Caco-2 (cell line): ENCODE data around the gene ARFGAP1. TPM values are rescaled to one million over a fixed set of nuclear protein-coding genes. Genes with fewer than 3 reads are reported as not detected.

Experiments
- BruUV-seq: library from RNA; stranded (reverse); fragments of 400-500 nt; replicated peaks from 2 replicates; lab custom pipeline; 2021; lab: Mats Ljungman, UMichigan
- CTCF ChIA-PET: fragments of 300-600 bp; sonication (Branson Sonifier 250); formaldehyde crosslinking; loops from one replicate; lab custom pipeline; 2022; ENCODE audit warnings: antibody characterized with exemption; lab: Charles Lee
- POLR2A ChIA-PET: fragments of 300-600 bp; sonication (Branson Sonifier 250); formaldehyde crosslinking; loops from one replicate; lab custom pipeline; 2022; ENCODE audit warnings: antibody characterized with exemption; lab: Charles Lee
- DNase-seq, 2 experiments: peaks; one replicate each; pipeline versions ENCODE4 v3.0.0 to v3.0.0-alpha.2; 2020 to 2022
- H3K27me3 ChIP-seq: replicated peaks from 2 replicates; pipeline ENCODE4 v1.6.0; 2011; ENCODE audit warnings: low read length; ENCODE audit not compliant: control insufficient read depth, insufficient read depth
- H3K36me3 ChIP-seq: 2 replicates; pipeline ENCODE4 v1.5.1; 2011; ENCODE audit warnings: low read length; ENCODE audit not compliant: control insufficient read depth, insufficient read depth
- H3K4me1 ChIP-seq: fragments of 250-450 bp; sonication (Bioruptor Pico); 2 replicates; pipeline ENCODE4 v1.5.1; 2020; ENCODE audit warnings: mild to moderate bottlenecking
- H3K4me3 ChIP-seq: 2 replicates; pipeline ENCODE4 v1.5.1; 2011; ENCODE audit warnings: low read depth, mild to moderate bottlenecking, control low read depth, low read length
- H3K9me3 ChIP-seq: fragments of 250-450 bp; sonication (Bioruptor Pico); 2 replicates; pipeline ENCODE4 v1.5.1; 2020; ENCODE audit warnings: mild to moderate bottlenecking, moderate library complexity
- H3K27ac Mint-ChIP-seq: one replicate; pipeline ENCODE4 v1.8.0; 2022; ENCODE audit warnings: mixed read lengths; ENCODE audit not compliant: unreplicated experiment
- H3K27me3 Mint-ChIP-seq: one replicate; pipeline ENCODE4 v1.8.0; 2022; ENCODE audit warnings: mixed read lengths; ENCODE audit not compliant: insufficient read depth, unreplicated experiment
- H3K36me3 Mint-ChIP-seq: one replicate; pipeline ENCODE4 v1.8.0; 2022; ENCODE audit warnings: mild to moderate bottlenecking, mixed read lengths; ENCODE audit not compliant: insufficient read depth, unreplicated experiment
- H3K4me1 Mint-ChIP-seq: one replicate; pipeline ENCODE4 v1.8.0; 2022; ENCODE audit warnings: low read depth, mixed read lengths; ENCODE audit not compliant: unreplicated experiment
- H3K4me3 Mint-ChIP-seq: one replicate; pipeline ENCODE4 v1.8.0; 2022; ENCODE audit warnings: mild to moderate bottlenecking, moderate library complexity, mixed read lengths; ENCODE audit not compliant: unreplicated experiment
- H3K9me3 Mint-ChIP-seq: one replicate; pipeline ENCODE4 v1.8.0; 2022; ENCODE audit warnings: mixed read lengths; ENCODE audit not compliant: unreplicated experiment
- CTCF ChIP-seq, 2 experiments: fragments of 200-600 bp in 1 of 2; IDR thresholded peaks; 1 replicate in 1 of 2; 2 replicates in 1 of 2; pipeline versions ENCODE4 v1.5.1 to v1.8.0; 2011 to 2022; ENCODE audit warnings: antibody characterized with exemption in 1 of 2, control low read depth in 1 of 2, inconsistent platforms in 1 of 2, low read depth in 1 of 2, low read length in 1 of 2, mild to moderate bottlenecking in 1 of 2, moderate library complexity in 1 of 2; ENCODE audit not compliant: insufficient read depth in 1 of 2, severe bottlenecking in 1 of 2, unreplicated experiment in 1 of 2
- intact Hi-C: fragments of 100-400 bp; cut with micrococcal nuclease; formaldehyde crosslinking; loops from one replicate; pipeline ENCODE4 v1.10.0; 2022; ENCODE audit not compliant: unreplicated experiment
- total RNA-seq: library from RNA; stranded (reverse); gene quantifications from 2 replicates; pipeline ENCODE4 v1.2.3, GENCODE V29; 2022

ARFGAP1 gene
- total RNA-seq, 1 experiment from 2014 or later: 275 TPM

- H3K27me3 ChIP-seq: no peaks in the 10 kb centered on the region
- H3K27ac Mint-ChIP-seq: no peak overlapping the region
- no peak overlapping the region for H3K4me3 ChIP-seq
- H3K36me3 Mint-ChIP-seq: no peaks in the 10 kb centered on the region
- H3K9me3 Mint-ChIP-seq: no peaks in the 10 kb centered on the region
- H3K9me3 ChIP-seq: peaks cover 7% of the 10 kb centered on the region
- CTCF ChIA-PET: interaction anchor here (0.6 to 1.8 kb wide), 2 partner anchors 13 to 107 kb away, joined by 3 to 6 read pairs; no protein-coding TSS in a partner anchor
- peaks cover 11% of the 10 kb centered on the region for H3K27me3 Mint-ChIP-seq
- intact Hi-C loops: no loop called here
- POLR2A ChIA-PET: no interaction called here
- no peak for TF ChIP-seq CTCF (IDR thresholded peaks at IDR 0.05; ENCODE audit: insufficient read depth in 1 of 2, low read depth in 1 of 2, low read length in 1 of 2, severe bottlenecking in 1 of 2, unreplicated experiment in 1 of 2)
- peaks cover 5% of the 10 kb centered on the region; the same call in 1 of the 2 replicates for H3K4me1 ChIP-seq
- no peak for DNase-seq
- H3K4me1 Mint-ChIP-seq: no peaks in the 10 kb centered on the region
- no peak overlapping the region for H3K4me3 Mint-ChIP-seq
- no TSS peak for BruUV-seq
- H3K36me3 ChIP-seq: no peaks in the 10 kb centered on the region
Observed at GRCh38 chr20:63322933-63323273, 50.3 kb downstream of the ARFGAP1 start.

GRCh38 chr20:63323357-63323981 is 50.9 kb downstream of the ARFGAP1 start:
- no peaks in the 10 kb centered on the region for H3K9me3 Mint-ChIP-seq
- H3K4me3 Mint-ChIP-seq: no peak overlapping the region
- ChIA-PET POLR2A (no interaction called here), CTCF (interaction anchor here (0.6 to 1.8 kb wide), 2 partner anchors 13 to 107 kb away, joined by 3 to 6 read pairs; no protein-coding TSS in a partner anchor)
- no peak overlapping the region for H3K27ac Mint-ChIP-seq
- Histone ChIP-seq H3K4me3 (no peak overlapping the region), H3K9me3 (peaks cover 7% of the 10 kb centered on the region), H3K36me3 (no peaks in the 10 kb centered on the region), H3K27me3 (no peaks in the 10 kb centered on the region), H3K4me1 (peaks cover 5% of the 10 kb centered on the region; the same call in 1 of the 2 replicates)
- H3K4me1 Mint-ChIP-seq: no peaks in the 10 kb centered on the region
- TF ChIP-seq CTCF (IDR thresholded peaks at IDR 0.05; ENCODE audit: insufficient read depth in 1 of 2, low read depth in 1 of 2, low read length in 1 of 2, severe bottlenecking in 1 of 2, unreplicated experiment in 1 of 2): peak; percentile 5 to 40
- peaks cover 11% of the 10 kb centered on the region for H3K27me3 Mint-ChIP-seq
- intact Hi-C loops: no loop called here
- H3K36me3 Mint-ChIP-seq: no peaks in the 10 kb centered on the region
- no TSS peak for BruUV-seq
- DNase-seq: peak in 1 of 2 experiments; percentile 35

GRCh38 chr20:63325021-63325471 is 52.4 kb downstream of the ARFGAP1 start:
- no peak for TF ChIP-seq CTCF (IDR thresholded peaks at IDR 0.05; ENCODE audit: insufficient read depth in 1 of 2, low read depth in 1 of 2, low read length in 1 of 2, severe bottlenecking in 1 of 2, unreplicated experiment in 1 of 2)
- no peaks in the 10 kb centered on the region for H3K36me3 ChIP-seq
- no TSS peak for BruUV-seq
- H3K9me3 ChIP-seq: peaks cover 7% of the 10 kb centered on the region
- CTCF ChIA-PET: interaction anchor here (0.6 to 0.7 kb wide), 3 partner anchors 8 to 15 kb away, joined by 3 to 7 read pairs (median 5); no protein-coding TSS in a partner anchor
- POLR2A ChIA-PET: no interaction called here
- Mint-ChIP-seq H3K36me3 (no peaks in the 10 kb centered on the region), H3K4me3 (no peak overlapping the region), H3K4me1 (no peaks in the 10 kb centered on the region), H3K27ac (no peak overlapping the region), H3K27me3 (peaks cover 11% of the 10 kb centered on the region), H3K9me3 (no peaks in the 10 kb centered on the region)
- peak in 1 of 2 experiments; percentile 40 for DNase-seq
- no peak overlapping the region for H3K4me3 ChIP-seq
- H3K27me3 ChIP-seq: no peaks in the 10 kb centered on the region
- intact Hi-C loops: no loop called here
- H3K4me1 ChIP-seq: peaks cover 5% of the 10 kb centered on the region; the same call in 1 of the 2 replicates
